Spleen (tissue), 7 donors: Measurements from ENCODE around the gene NR4A2.

Experiments
- POLR2AphosphoS5 ChIP-seq, 3 donors: sonication (generic); formaldehyde crosslinking; IDR thresholded peaks; one replicate each; pipeline ENCODE4 v1.5.1; 2017; ENCODE audit warnings: antibody characterized with exemption in 3 of 3
- TF ChIP-seq, protein P1 (sequence below), 11 experiments: fragments of 200-600 bp in 7 of 11; fragments of 450-650 bp in 4 of 11; sonication (generic) in 4 of 11; IDR thresholded peaks in 8 of 11; conservative IDR thresholded peaks in 3 of 11; 1 replicate in 7 of 11; 2 replicates in 4 of 11; pipeline versions ENCODE4 v1.4.0 to v1.8.0; 2016 to 2021; ENCODE audit warnings: antibody characterized with exemption in 11 of 11, inconsistent platforms in 4 of 11, mild to moderate bottlenecking in 1 of 11
- donor health status: DM: no; HTN: no; CAD: no; lungs with moderate emphysema.
- donor health status: DM: no; HTN: no; CAD: no.
- donor health status: DM: no; HTN: no; CAD: no.

DNA sequence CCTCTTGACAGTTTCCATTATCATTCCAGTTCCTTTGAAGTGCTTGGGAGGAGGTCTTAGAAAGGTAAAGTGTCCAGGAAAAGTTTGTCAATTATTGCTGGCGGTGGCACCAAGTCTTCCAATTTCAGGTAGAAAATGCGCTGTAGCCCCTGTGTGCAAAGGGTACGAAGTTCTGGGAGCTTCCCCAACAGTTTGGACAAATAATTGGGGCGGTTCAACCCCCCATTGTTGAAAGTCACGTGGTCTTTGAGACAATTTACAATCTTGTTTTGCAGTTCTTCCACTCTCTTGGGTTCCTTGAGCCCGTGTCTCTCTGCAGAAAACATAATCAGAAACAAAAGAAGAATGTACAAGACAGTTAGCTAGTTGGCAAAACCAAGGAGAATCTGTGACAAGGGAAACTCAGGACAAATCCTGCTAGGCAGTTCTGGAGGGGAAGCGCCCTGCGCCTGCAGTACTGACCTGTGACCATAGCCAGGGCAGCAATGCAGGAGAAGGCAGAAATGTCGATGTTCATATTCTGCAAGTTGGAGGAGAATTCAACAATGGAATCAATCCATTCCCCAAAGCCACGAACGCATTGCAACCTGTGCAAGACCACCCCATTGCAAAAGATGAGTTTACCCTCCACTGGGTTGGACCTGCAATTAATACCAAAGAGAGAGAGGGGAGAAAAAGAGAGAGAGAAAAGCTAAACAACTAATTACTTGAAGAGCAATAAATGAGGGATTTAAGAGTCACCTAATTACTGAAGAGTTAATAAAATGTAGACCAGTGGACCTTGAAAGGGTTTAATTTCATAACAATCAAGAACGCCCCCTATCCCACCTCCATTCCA is 6.6 kb downstream of the NR4A2 start:
- TF ChIP-seq, protein P1, sequence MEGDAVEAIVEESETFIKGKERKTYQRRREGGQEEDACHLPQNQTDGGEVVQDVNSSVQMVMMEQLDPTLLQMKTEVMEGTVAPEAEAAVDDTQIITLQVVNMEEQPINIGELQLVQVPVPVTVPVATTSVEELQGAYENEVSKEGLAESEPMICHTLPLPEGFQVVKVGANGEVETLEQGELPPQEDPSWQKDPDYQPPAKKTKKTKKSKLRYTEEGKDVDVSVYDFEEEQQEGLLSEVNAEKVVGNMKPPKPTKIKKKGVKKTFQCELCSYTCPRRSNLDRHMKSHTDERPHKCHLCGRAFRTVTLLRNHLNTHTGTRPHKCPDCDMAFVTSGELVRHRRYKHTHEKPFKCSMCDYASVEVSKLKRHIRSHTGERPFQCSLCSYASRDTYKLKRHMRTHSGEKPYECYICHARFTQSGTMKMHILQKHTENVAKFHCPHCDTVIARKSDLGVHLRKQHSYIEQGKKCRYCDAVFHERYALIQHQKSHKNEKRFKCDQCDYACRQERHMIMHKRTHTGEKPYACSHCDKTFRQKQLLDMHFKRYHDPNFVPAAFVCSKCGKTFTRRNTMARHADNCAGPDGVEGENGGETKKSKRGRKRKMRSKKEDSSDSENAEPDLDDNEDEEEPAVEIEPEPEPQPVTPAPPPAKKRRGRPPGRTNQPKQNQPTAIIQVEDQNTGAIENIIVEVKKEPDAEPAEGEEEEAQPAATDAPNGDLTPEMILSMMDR (IDR thresholded peaks at IDR 0.05 in 8 of 11, conservative IDR thresholded peaks at IDR 0.05 in 3 of 11): no peak
- TF ChIP-seq POLR2AphosphoS5 (IDR thresholded peaks at IDR 0.05): no peak
